H9 (cell line): ENCODE data around the gene JAK1. TPM values are rescaled to one million over a fixed set of nuclear protein-coding genes. Genes with fewer than 3 reads are reported as not detected.

Source experiments
- DNase-seq: peaks from one replicate; pipeline ENCODE4 v3.0.0-alpha.2; 2017
- H2AFZ ChIP-seq: one replicate; pipeline ENCODE4 v1.6.1; 2013; ENCODE audit warnings: mild to moderate bottlenecking, low read length, control low read depth, moderate library complexity
- H2AK5ac ChIP-seq: 2 replicates; pipeline ENCODE4 v1.6.1; 2013; ENCODE audit warnings: low read length, control low read depth, mixed read lengths; ENCODE audit not compliant: insufficient read length
- H2BK120ac ChIP-seq: one replicate; pipeline ENCODE4 v1.6.1; 2013; ENCODE audit warnings: low read depth, mild to moderate bottlenecking, low read length, control low read depth, inconsistent platforms; ENCODE audit not compliant: poor library complexity, severe bottlenecking
- H2BK12ac ChIP-seq: 2 replicates; pipeline ENCODE4 v1.6.1; 2013; ENCODE audit warnings: low read length, control low read depth, mixed read lengths, low read depth; ENCODE audit not compliant: insufficient read length
- H2BK15ac ChIP-seq: 2 replicates; pipeline ENCODE4 v1.6.1; 2013; ENCODE audit warnings: low read depth, low read length, control low read depth
- H2BK20ac ChIP-seq: one replicate; pipeline ENCODE4 v1.6.1; 2013; ENCODE audit warnings: low read depth, mild to moderate bottlenecking, low read length, control low read depth, inconsistent platforms; ENCODE audit not compliant: poor library complexity, severe bottlenecking
- H2BK5ac ChIP-seq: 2 replicates; pipeline ENCODE4 v1.6.1; 2013; ENCODE audit warnings: low read length, control low read depth, mixed read lengths; ENCODE audit not compliant: insufficient read length
- H3K14ac ChIP-seq: 2 replicates; pipeline ENCODE4 v1.6.1; 2013; ENCODE audit warnings: low read length, control low read depth; ENCODE audit not compliant: insufficient read depth
- H3K18ac ChIP-seq: 2 replicates; pipeline ENCODE4 v1.6.1; 2013; ENCODE audit warnings: low read depth, mild to moderate bottlenecking, mixed read lengths, low read length, control low read depth; ENCODE audit not compliant: insufficient read length
- H3K23ac ChIP-seq: 2 replicates; pipeline ENCODE4 v1.6.1; 2013; ENCODE audit warnings: low read length, control low read depth, mixed read lengths, low read depth; ENCODE audit not compliant: insufficient read length
- H3K23me2 ChIP-seq: 2 replicates; pipeline ENCODE4 v1.6.1; 2013; ENCODE audit warnings: low read depth, mild to moderate bottlenecking, mixed read lengths, low read length, control low read depth; ENCODE audit not compliant: insufficient read length, poor library complexity, severe bottlenecking
- H3K27ac ChIP-seq: 2 replicates; pipeline ENCODE4 v1.5.1; 2013; ENCODE audit warnings: low read length, control low read depth, mixed read lengths, low read depth; ENCODE audit not compliant: insufficient read length
- H3K27me3 ChIP-seq: 2 replicates; pipeline ENCODE4 v1.6.1; 2013; ENCODE audit warnings: low read length, control low read depth, inconsistent platforms; ENCODE audit not compliant: insufficient read depth
- H3K4ac ChIP-seq: 2 replicates; pipeline ENCODE4 v1.6.1; 2013; ENCODE audit warnings: low read depth, mild to moderate bottlenecking, control low read depth, inconsistent platforms, low read length, moderate library complexity
- H3K4me1 ChIP-seq: 2 replicates; pipeline ENCODE4 v1.6.1; 2013; ENCODE audit warnings: low read length, control low read depth, inconsistent platforms; ENCODE audit not compliant: insufficient read depth
- H3K4me2 ChIP-seq: 2 replicates; pipeline ENCODE4 v1.6.1; 2013; ENCODE audit warnings: low read length, control low read depth, mixed read lengths; ENCODE audit not compliant: insufficient read length, insufficient read depth
- H3K56ac ChIP-seq: 2 replicates; pipeline ENCODE4 v1.6.1; 2013; ENCODE audit warnings: low read depth, mild to moderate bottlenecking, mixed read lengths, low read length, control low read depth; ENCODE audit not compliant: insufficient read length
- H3K79me1 ChIP-seq: 2 replicates; pipeline ENCODE4 v1.6.1; 2013; ENCODE audit warnings: low read depth, mild to moderate bottlenecking, moderate library complexity, low read length, control low read depth, inconsistent platforms; ENCODE audit not compliant: insufficient read depth, poor library complexity, severe bottlenecking
- H3K79me2 ChIP-seq: 2 replicates; pipeline ENCODE4 v1.6.1; 2013; ENCODE audit warnings: low read length, control low read depth, inconsistent platforms; ENCODE audit not compliant: insufficient read depth
- H3K9ac ChIP-seq: 2 replicates; pipeline ENCODE4 v1.6.1; 2013; ENCODE audit warnings: low read length, control low read depth, mixed read lengths; ENCODE audit not compliant: insufficient read length; ENCODE audit errors: extremely low read depth
- H3K9me3 ChIP-seq: one replicate; pipeline ENCODE4 v1.6.1; 2013; ENCODE audit warnings: low read depth, low read length, inconsistent platforms; ENCODE audit not compliant: control insufficient read depth
- H3T11ph ChIP-seq: one replicate; pipeline ENCODE4 v1.6.1; 2013; ENCODE audit warnings: mild to moderate bottlenecking, low read length, control low read depth, inconsistent platforms
- H4K20me1 ChIP-seq: one replicate; pipeline ENCODE4 v1.6.1; 2013; ENCODE audit not compliant: control insufficient read depth, insufficient read length, insufficient read depth
- H4K5ac ChIP-seq: 2 replicates; pipeline ENCODE4 v1.6.1; 2013; ENCODE audit warnings: low read depth, mild to moderate bottlenecking, mixed read lengths, low read length, control low read depth; ENCODE audit not compliant: insufficient read length
- H4K8ac ChIP-seq: replicated peaks from 2 replicates; pipeline ENCODE4 v1.6.1; 2013; ENCODE audit warnings: low read length, control low read depth, mixed read lengths, low read depth; ENCODE audit not compliant: insufficient read length
- H4K91ac ChIP-seq: 2 replicates; pipeline ENCODE4 v1.6.1; 2013; ENCODE audit warnings: low read depth, mild to moderate bottlenecking, moderate library complexity, mixed read lengths, low read length, control low read depth; ENCODE audit not compliant: insufficient read length
- H3K27ac Mint-ChIP-seq, 3 experiments: 2 replicates in 2 of 3; 3 replicates in 1 of 3; pipeline ENCODE4 v1.8.0; 2020 to 2021; ENCODE audit warnings: mixed read lengths in 3 of 3, mild to moderate bottlenecking in 1 of 3, moderate library complexity in 1 of 3
- H3K27me3 Mint-ChIP-seq: 2 replicates; pipeline ENCODE4 v1.8.0; 2021; ENCODE audit warnings: low read depth, mild to moderate bottlenecking, moderate library complexity, mixed read lengths
- H3K36me3 Mint-ChIP-seq, 3 experiments: 2 replicates in 2 of 3; 3 replicates in 1 of 3; pipeline ENCODE4 v1.8.0; 2020 to 2021; ENCODE audit warnings: low read depth in 3 of 3, mixed read lengths in 3 of 3; ENCODE audit not compliant: insufficient read depth in 1 of 3
- H3K4me1 Mint-ChIP-seq, 2 experiments: 2 replicates each; pipeline ENCODE4 v1.8.0; 2020; ENCODE audit warnings: mixed read lengths in 2 of 2
- H3K4me3 Mint-ChIP-seq, 2 experiments: 2 replicates in 1 of 2; 3 replicates in 1 of 2; pipeline ENCODE4 v1.8.0; 2020 to 2021; ENCODE audit warnings: mild to moderate bottlenecking in 2 of 2, mixed read lengths in 2 of 2, moderate library complexity in 1 of 2
- H3K9me3 Mint-ChIP-seq, 2 experiments: 2 replicates in 1 of 2; 3 replicates in 1 of 2; pipeline ENCODE4 v1.8.0; 2020; ENCODE audit warnings: mild to moderate bottlenecking in 2 of 2, mixed read lengths in 2 of 2, moderate library complexity in 1 of 2
- CTCF ChIP-seq: fragments of 200-600 bp; sonication (generic); conservative IDR thresholded peaks from 3 replicates; pipeline ENCODE4 v1.8.0; 2021; ENCODE audit warnings: antibody characterized with exemption, mild to moderate bottlenecking
- WGBS: extraction: QIAGEN DNeasy Blood & Tissue Kit; methylation state at CpG from one replicate; pipeline ENCODE4 v1.1.7; 2013; ENCODE audit warnings: missing lambda C conversion rate, low lambda C conversion rate, mixed read lengths; ENCODE audit not compliant: insufficient read length; ENCODE audit errors: extremely low coverage; 5-methylcytosine and 5-hydroxymethylcytosine counted together
- total RNA-seq: library from RNA; stranded (reverse); gene quantifications from 2 replicates; pipeline ENCODE4 v1.2.1, GENCODE V29; 2021

The JAK1 gene
- total RNA-seq, 1 experiment from 2014 or later = 12.8 TPM

- Histone ChIP-seq H3K4ac (no peak overlapping the region), H3K9me3 (no peaks in the 10 kb centered on the region), H2BK12ac (no peak overlapping the region), H3K4me1 (no peaks in the 10 kb centered on the region), H3K14ac (no peak overlapping the region), H3T11ph (no peak overlapping the region), H2BK15ac (no peak overlapping the region), H3K9ac (no peak overlapping the region), H4K5ac (no peak overlapping the region), H3K18ac (no peak overlapping the region), H2BK5ac (no peak overlapping the region), H2BK120ac (no peak overlapping the region), H2BK20ac (no peak overlapping the region), H3K27me3 (no peaks in the 10 kb centered on the region), H3K79me1 (no peaks in the 10 kb centered on the region), H3K23me2 (no peaks in the 10 kb centered on the region), H2AFZ (no peak overlapping the region), H4K8ac (no peak overlapping the region), H4K20me1 (no peaks in the 10 kb centered on the region), H2AK5ac (no peak overlapping the region), H3K27ac (no peak overlapping the region), H3K79me2 (no peaks in the 10 kb centered on the region), H3K23ac (no peak overlapping the region), H3K4me2 (no peak overlapping the region), H3K56ac (no peak overlapping the region), H4K91ac (no peak overlapping the region)
- no peaks in the 10 kb centered on the region for H3K27me3 Mint-ChIP-seq
- no peak for TF ChIP-seq CTCF
- DNase-seq = no peak
- peaks cover 4 to 5% of the 10 kb centered on the region in 2 experiments; a peak in 2 of 4 replicates for H3K4me1 Mint-ChIP-seq
- peaks cover 9 to 22% (median 11%) of the 10 kb centered on the region in 3 experiments; a peak in 5 of 7 replicates for H3K36me3 Mint-ChIP-seq
- WGBS = no CpG with 5 or more reads among the region's 9 CpGs
- H3K9me3 Mint-ChIP-seq = no peaks in the 10 kb centered on the region
- no peak overlapping the region for H3K4me3 Mint-ChIP-seq
- no peak overlapping the region for H3K27ac Mint-ChIP-seq
Observed at GRCh38 chr1:64843675-64844074, 122.7 kb downstream of the JAK1 start.
